Tibial nerve (tissue), 3 donors: ENCODE measurements around the gene SUMO3.

Experiments used
- POLR2A ChIP-seq, 2 donors: fragments of 450-650 bp; IDR thresholded peaks; one replicate each; pipeline ENCODE4 v1.6.1; 2017; ENCODE audit warnings: antibody characterized with exemption in 2 of 2, mild to moderate bottlenecking in 2 of 2, moderate library complexity in 2 of 2
- TF ChIP-seq, protein P1 (sequence below), 5 experiments: fragments of 200-600 bp in 3 of 5; fragments of 450-650 bp in 2 of 5; sonication (generic) in 3 of 5; IDR thresholded peaks; one replicate each; pipeline ENCODE4 v1.5.1; 2016 to 2019; ENCODE audit warnings: antibody characterized with exemption in 5 of 5, mild to moderate bottlenecking in 3 of 5, moderate library complexity in 2 of 5

GRCh38 chr21:44853601-44854390 is 35.9 kb upstream of the SUMO3 start:
- TF ChIP-seq, protein P1, sequence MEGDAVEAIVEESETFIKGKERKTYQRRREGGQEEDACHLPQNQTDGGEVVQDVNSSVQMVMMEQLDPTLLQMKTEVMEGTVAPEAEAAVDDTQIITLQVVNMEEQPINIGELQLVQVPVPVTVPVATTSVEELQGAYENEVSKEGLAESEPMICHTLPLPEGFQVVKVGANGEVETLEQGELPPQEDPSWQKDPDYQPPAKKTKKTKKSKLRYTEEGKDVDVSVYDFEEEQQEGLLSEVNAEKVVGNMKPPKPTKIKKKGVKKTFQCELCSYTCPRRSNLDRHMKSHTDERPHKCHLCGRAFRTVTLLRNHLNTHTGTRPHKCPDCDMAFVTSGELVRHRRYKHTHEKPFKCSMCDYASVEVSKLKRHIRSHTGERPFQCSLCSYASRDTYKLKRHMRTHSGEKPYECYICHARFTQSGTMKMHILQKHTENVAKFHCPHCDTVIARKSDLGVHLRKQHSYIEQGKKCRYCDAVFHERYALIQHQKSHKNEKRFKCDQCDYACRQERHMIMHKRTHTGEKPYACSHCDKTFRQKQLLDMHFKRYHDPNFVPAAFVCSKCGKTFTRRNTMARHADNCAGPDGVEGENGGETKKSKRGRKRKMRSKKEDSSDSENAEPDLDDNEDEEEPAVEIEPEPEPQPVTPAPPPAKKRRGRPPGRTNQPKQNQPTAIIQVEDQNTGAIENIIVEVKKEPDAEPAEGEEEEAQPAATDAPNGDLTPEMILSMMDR (IDR thresholded peaks at IDR 0.05) = no peak
- TF ChIP-seq POLR2A (IDR thresholded peaks at IDR 0.05) = no peak
